ENCODE data around the gene TEAD1.

Gene TEAD1

GRCh38 chr11:12900496-12900895 is 226.3 kb downstream of the TEAD1 start:
- no peak for DNase-seq (ENCODE audit: low read depth)

GRCh38 chr11:12901272-12901671 is 227.1 kb downstream of the TEAD1 start:
- no peak for DNase-seq (ENCODE audit: low read depth)

GRCh38 chr11:12901874-12902481 is 227.8 kb downstream of the TEAD1 start:
- no peak for DNase-seq (ENCODE audit: low read depth)

- no peak for DNase-seq (ENCODE audit: low read depth)
Observed at GRCh38 chr11:12902791-12903486, 228.7 kb downstream of the TEAD1 start.

- DNase-seq (ENCODE audit: low read depth): no peak
Observed at GRCh38 chr11:12905435-12905834, 231.2 kb downstream of the TEAD1 start.

- no peak for DNase-seq (ENCODE audit: low read depth)
Observed at GRCh38 chr11:12906501-12906900, 232.3 kb downstream of the TEAD1 start.

GRCh38 chr11:12909879-12910278 is 235.7 kb downstream of the TEAD1 start:
- DNase-seq (ENCODE audit: low read depth): no peak

GRCh38 chr11:12914400-12914912 is 240.2 kb downstream of the TEAD1 start:
- no peak for DNase-seq (ENCODE audit: low read depth)

- DNase-seq (ENCODE audit: low read depth): no peak
Observed at GRCh38 chr11:12915093-12915492, 240.9 kb downstream of the TEAD1 start.

GRCh38 chr11:12917822-12918221 is 243.6 kb downstream of the TEAD1 start:
- DNase-seq (ENCODE audit: low read depth): no peak

GRCh38 chr11:12918667-12919066 is 244.4 kb downstream of the TEAD1 start:
- DNase-seq (ENCODE audit: low read depth): no peak

GRCh38 chr11:12922418-12922817 is 248.2 kb downstream of the TEAD1 start:
- no peak for DNase-seq (ENCODE audit: low read depth)

GRCh38 chr11:12922980-12923507 is 248.8 kb downstream of the TEAD1 start:
- DNase-seq (ENCODE audit: low read depth): no peak

- no peak for DNase-seq (ENCODE audit: low read depth)
Observed at GRCh38 chr11:12924650-12925049, 250.4 kb downstream of the TEAD1 start.

GRCh38 chr11:12925520-12925919 is 251.3 kb downstream of the TEAD1 start:
- no peak for DNase-seq (ENCODE audit: low read depth)

- no peak for DNase-seq (ENCODE audit: low read depth)
Observed at GRCh38 chr11:12927221-12927620, 253.0 kb downstream of the TEAD1 start.

- no peak for DNase-seq (ENCODE audit: low read depth)
Observed at GRCh38 chr11:12927886-12928285, 253.7 kb downstream of the TEAD1 start.

- no peak for DNase-seq (ENCODE audit: low read depth)
Observed at GRCh38 chr11:12930850-12931249, 256.6 kb downstream of the TEAD1 start.

- DNase-seq (ENCODE audit: low read depth): no peak
Observed at GRCh38 chr11:12932485-12932884, 258.3 kb downstream of the TEAD1 start.

- no peak for DNase-seq (ENCODE audit: low read depth)
Observed at GRCh38 chr11:12936200-12936599, 262.0 kb downstream of the TEAD1 start.

- DNase-seq (ENCODE audit: low read depth): no peak
Observed at GRCh38 chr11:12938590-12939247, 264.5 kb downstream of the TEAD1 start.

GRCh38 chr11:12941671-12942070 is 267.4 kb downstream of the TEAD1 start:
- DNase-seq (ENCODE audit: low read depth): no peak

GRCh38 chr11:12942157-12942556 is 267.9 kb downstream of the TEAD1 start:
- no peak for DNase-seq (ENCODE audit: low read depth)
